ENCODE measurements around the gene HNRNPM.

DNA sequence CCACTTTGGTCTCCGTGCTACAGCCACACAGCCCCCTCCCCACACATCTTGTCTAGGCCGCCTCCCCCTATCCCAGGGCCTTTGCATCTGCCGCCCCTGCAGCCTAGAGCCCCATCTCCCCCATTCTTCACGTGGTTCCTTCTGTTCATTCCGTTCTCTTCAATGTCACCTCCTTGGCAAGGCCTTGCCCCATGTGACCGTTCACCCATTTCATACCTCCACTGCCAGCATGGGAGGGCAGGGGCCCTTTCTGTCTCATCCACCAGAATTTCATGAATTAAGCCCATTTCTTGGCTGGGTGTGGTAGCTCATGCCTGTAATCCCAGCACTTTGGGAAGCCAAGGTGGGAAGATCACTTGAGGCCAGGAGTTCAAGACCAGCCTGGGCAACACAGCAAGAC lies 15.7 kb upstream of the HNRNPM start:
- no peak for TF ChIP-seq POLR2A (IDR thresholded peaks at IDR 0.05; ENCODE audit: extremely low read depth, insufficient read length)
- TF ChIP-seq, protein P1, sequence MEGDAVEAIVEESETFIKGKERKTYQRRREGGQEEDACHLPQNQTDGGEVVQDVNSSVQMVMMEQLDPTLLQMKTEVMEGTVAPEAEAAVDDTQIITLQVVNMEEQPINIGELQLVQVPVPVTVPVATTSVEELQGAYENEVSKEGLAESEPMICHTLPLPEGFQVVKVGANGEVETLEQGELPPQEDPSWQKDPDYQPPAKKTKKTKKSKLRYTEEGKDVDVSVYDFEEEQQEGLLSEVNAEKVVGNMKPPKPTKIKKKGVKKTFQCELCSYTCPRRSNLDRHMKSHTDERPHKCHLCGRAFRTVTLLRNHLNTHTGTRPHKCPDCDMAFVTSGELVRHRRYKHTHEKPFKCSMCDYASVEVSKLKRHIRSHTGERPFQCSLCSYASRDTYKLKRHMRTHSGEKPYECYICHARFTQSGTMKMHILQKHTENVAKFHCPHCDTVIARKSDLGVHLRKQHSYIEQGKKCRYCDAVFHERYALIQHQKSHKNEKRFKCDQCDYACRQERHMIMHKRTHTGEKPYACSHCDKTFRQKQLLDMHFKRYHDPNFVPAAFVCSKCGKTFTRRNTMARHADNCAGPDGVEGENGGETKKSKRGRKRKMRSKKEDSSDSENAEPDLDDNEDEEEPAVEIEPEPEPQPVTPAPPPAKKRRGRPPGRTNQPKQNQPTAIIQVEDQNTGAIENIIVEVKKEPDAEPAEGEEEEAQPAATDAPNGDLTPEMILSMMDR (IDR thresholded peaks at IDR 0.05; ENCODE audit: low read depth, low read length): no peak
- TF ChIP-seq, protein P2, sequence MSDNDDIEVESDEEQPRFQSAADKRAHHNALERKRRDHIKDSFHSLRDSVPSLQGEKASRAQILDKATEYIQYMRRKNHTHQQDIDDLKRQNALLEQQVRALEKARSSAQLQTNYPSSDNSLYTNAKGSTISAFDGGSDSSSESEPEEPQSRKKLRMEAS (IDR thresholded peaks at IDR 0.05; ENCODE audit: low read depth, low read length): no peak
- no peak for TF ChIP-seq MYC (IDR thresholded peaks at IDR 0.05; ENCODE audit: low read depth, low read length)

All from NB4 (cell line).